Hepatocyte (in vitro differentiated cells): ENCODE measurements around the gene CXCL16. TPM values are rescaled to one million over a fixed set of nuclear protein-coding genes. Genes with fewer than 3 reads are reported as not detected.
A peak's percentile ranks its signal among the peaks of the same experiment; 100 is the strongest.

Experiments
- DNase-seq: peaks from one replicate; pipeline ENCODE4 v3.0.0-alpha.2; 2016; ENCODE audit warnings: low spot score
- H2AFZ ChIP-seq: fragments of 200-600 bp; sonication (generic); 2 replicates; pipeline ENCODE4 v1.6.0; 2016; ENCODE audit warnings: antibody characterized with exemption, mild to moderate bottlenecking
- H3K27ac ChIP-seq: fragments of 200-600 bp; sonication (generic); 2 replicates; pipeline ENCODE4 v1.5.1; 2016; ENCODE audit warnings: mild to moderate bottlenecking
- H3K27me3 ChIP-seq: fragments of 200-600 bp; sonication (generic); 2 replicates; pipeline ENCODE4 v1.6.1; 2016
- H3K36me3 ChIP-seq: fragments of 200-600 bp; sonication (generic); replicated peaks from 2 replicates; pipeline ENCODE4 v1.5.1; 2016; ENCODE audit warnings: low read depth; ENCODE audit not compliant: insufficient read depth
- H3K4me1 ChIP-seq: fragments of 200-600 bp; sonication (generic); 2 replicates; pipeline ENCODE4 v1.5.1; 2016; ENCODE audit warnings: mild to moderate bottlenecking, moderate library complexity; ENCODE audit not compliant: insufficient read depth
- H3K4me2 ChIP-seq: fragments of 200-600 bp; sonication (generic); 2 replicates; pipeline ENCODE4 v1.6.0; 2016
- H3K4me3 ChIP-seq: fragments of 200-600 bp; sonication (generic); 2 replicates; pipeline ENCODE4 v1.5.1; 2016; ENCODE audit warnings: mild to moderate bottlenecking
- H3K79me2 ChIP-seq: fragments of 200-600 bp; sonication (generic); 2 replicates; pipeline ENCODE4 v1.6.0; 2017; ENCODE audit warnings: mild to moderate bottlenecking
- H3K9me2 ChIP-seq: fragments of 200-600 bp; sonication (generic); replicated peaks from 2 replicates; pipeline ENCODE4 v1.6.0; 2017; ENCODE audit warnings: mild to moderate bottlenecking; ENCODE audit not compliant: insufficient read depth
- H3K9me3 ChIP-seq: fragments of 200-600 bp; sonication (generic); 2 replicates; pipeline ENCODE4 v1.5.1; 2016; ENCODE audit warnings: low read depth, mild to moderate bottlenecking
- H4K20me1 ChIP-seq: fragments of 200-600 bp; sonication (generic); 2 replicates; pipeline ENCODE4 v1.6.0; 2016; ENCODE audit warnings: mild to moderate bottlenecking; ENCODE audit not compliant: insufficient read depth, poor library complexity, severe bottlenecking
- EZH2 ChIP-seq: fragments of 200-600 bp; sonication (generic); IDR thresholded peaks from 2 replicates; pipeline ENCODE4 v1.6.1; 2016; ENCODE audit warnings: antibody characterized with exemption, mild to moderate bottlenecking, borderline replicate concordance
- EZH2phosphoT487 ChIP-seq: fragments of 200-600 bp; sonication (generic); IDR thresholded peaks from one replicate; pipeline ENCODE4 v1.6.1; 2018; ENCODE audit warnings: antibody characterized with exemption, mild to moderate bottlenecking, low read depth, moderate library complexity; ENCODE audit not compliant: unreplicated experiment, severe bottlenecking
- WGBS: methylation state at CpG from one replicate; pipeline ENCODE4 v1.1.6; 2016; ENCODE audit warnings: low lambda C conversion rate; ENCODE audit errors: missing lambda C conversion rate; 5-methylcytosine and 5-hydroxymethylcytosine counted together
- polyA plus RNA-seq: library from polyadenylated mRNA; unstranded; fragments of >200 nt; fragmentation: Nextera tagmentation; extraction: Ambion mirVana; gene quantifications from 2 replicates; pipeline ENCODE4 v1.2.1, GENCODE V29; 2016
- total RNA-seq: library from RNA; depleted of rRNA; stranded (reverse); fragments of >200 nt; gene quantifications from 2 replicates; pipeline ENCODE4 v1.2.3, GENCODE V29; 2014
- TF ChIP-seq, protein P1 (sequence below): fragments of 200-600 bp; sonication (generic); IDR thresholded peaks from 2 replicates; pipeline ENCODE4 v1.5.1; 2016; ENCODE audit warnings: antibody characterized with exemption, mild to moderate bottlenecking; ENCODE audit not compliant: poor library complexity

CXCL16 gene
- total and polyA plus RNA-seq, 2 experiments from 2014 or later: 39.9 to 82.5 TPM

DNA sequence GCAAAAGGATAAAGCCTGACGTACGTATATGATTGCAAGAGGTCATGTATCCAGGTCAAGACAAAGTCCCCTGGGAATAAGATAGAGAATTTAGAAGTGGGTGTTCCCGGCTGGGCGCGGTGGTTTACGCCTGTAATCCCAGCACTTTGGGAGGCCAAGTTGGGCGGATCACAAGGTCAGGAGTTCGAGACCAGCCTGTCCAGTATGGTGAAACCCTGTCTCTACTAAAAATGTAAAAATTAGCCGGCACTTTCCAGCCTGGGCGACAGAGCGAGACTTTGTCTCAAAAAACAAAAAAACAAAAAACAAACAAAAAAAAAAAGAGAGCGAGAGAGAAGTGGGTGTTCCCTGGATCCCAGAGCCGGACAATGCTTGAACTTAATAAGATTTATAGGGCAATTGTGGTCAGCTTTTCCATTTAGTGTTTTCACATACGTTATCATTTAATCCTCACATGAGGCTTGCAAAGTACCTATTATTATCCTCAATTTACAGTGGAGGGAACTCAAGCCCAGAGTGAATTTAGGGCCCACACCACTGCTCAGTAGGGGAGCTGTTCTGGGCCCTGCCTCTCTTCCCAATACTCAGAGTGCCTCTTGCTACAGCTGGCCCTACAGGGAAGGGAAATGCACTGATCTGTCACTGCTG is 48.6 kb upstream of the CXCL16 start:
- no peak for DNase-seq
- WGBS: 80% methylated on average over 14 of the region's 14 CpGs
- Histone ChIP-seq H3K4me2 (peak overlapping the region; percentile 92), H3K79me2 (peaks cover 11% of the 10 kb centered on the region), H3K27ac (peak overlapping the region; percentile 99), H3K4me3 (peak overlapping the region; percentile 99), H3K9me3 (no peaks in the 10 kb centered on the region), H3K9me2 (no peaks in the 10 kb centered on the region), H3K36me3 (no peaks in the 10 kb centered on the region), H3K4me1 (peaks cover 21% of the 10 kb centered on the region), H4K20me1 (no peaks in the 10 kb centered on the region), H2AFZ (no peak overlapping the region), H3K27me3 (no peaks in the 10 kb centered on the region)
- TF ChIP-seq EZH2: no peak
- TF ChIP-seq, protein P1, sequence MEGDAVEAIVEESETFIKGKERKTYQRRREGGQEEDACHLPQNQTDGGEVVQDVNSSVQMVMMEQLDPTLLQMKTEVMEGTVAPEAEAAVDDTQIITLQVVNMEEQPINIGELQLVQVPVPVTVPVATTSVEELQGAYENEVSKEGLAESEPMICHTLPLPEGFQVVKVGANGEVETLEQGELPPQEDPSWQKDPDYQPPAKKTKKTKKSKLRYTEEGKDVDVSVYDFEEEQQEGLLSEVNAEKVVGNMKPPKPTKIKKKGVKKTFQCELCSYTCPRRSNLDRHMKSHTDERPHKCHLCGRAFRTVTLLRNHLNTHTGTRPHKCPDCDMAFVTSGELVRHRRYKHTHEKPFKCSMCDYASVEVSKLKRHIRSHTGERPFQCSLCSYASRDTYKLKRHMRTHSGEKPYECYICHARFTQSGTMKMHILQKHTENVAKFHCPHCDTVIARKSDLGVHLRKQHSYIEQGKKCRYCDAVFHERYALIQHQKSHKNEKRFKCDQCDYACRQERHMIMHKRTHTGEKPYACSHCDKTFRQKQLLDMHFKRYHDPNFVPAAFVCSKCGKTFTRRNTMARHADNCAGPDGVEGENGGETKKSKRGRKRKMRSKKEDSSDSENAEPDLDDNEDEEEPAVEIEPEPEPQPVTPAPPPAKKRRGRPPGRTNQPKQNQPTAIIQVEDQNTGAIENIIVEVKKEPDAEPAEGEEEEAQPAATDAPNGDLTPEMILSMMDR: no peak
- TF ChIP-seq EZH2phosphoT487: no peak

DNA sequence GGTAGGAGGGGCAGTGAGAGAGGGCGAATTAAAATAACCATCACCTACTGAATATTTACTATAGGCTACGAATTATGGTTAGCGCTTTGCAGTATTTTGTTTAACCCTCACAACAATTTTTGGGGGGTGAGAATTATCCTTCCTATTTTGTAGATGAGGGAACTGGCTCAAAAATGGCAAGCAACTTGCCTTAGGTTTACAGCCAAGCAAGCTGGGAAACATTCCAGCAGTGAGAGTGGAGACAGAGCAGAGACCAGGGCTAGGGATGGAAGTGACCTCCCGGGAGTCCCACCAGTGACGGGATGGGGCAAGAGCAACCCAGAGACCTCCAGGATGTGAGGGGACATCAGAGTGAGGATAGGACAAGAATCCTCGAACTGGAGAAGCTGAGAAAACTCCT is 46.8 kb upstream of the CXCL16 start:
- 62% methylated on average over 6 of the region's 6 CpGs for WGBS
- Histone ChIP-seq H3K9me3 (no peaks in the 10 kb centered on the region), H3K4me2 (peak overlapping the region; percentile 46), H3K4me1 (peaks cover 21% of the 10 kb centered on the region), H3K27ac (no peak overlapping the region), H3K36me3 (no peaks in the 10 kb centered on the region), H3K79me2 (peaks cover 11% of the 10 kb centered on the region), H3K9me2 (no peaks in the 10 kb centered on the region), H3K27me3 (no peaks in the 10 kb centered on the region), H4K20me1 (no peaks in the 10 kb centered on the region), H3K4me3 (no peak overlapping the region), H2AFZ (no peak overlapping the region)
- no peak for DNase-seq
- no peak for TF ChIP-seq EZH2

DNA sequence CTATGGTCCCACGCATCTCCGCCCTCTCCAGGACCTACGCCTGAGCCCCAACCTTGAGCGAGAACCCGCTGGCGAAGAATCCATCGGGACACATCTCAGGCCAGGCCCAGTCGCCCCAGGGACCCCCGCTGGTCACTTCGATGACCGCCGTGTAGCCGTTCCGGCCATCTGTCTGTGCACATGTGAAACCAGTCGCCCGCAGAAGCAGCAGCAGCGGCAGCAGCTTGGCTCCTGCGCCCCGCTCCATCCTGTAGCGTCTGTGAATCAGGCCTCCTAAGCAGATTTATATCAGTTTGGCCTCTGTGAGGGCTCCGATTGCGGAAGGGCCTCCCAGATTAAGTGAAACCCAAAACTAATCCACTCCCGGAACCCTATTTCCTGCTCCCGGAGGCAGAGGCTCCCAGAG is 46.4 kb upstream of the CXCL16 start, which contains the start of gene VMO1:
VMO1 (minus strand) TSS at position 259 of the 406 bp plus-strand sequence; CDS start at position 247, 12 bp downstream.
- Histone ChIP-seq H3K9me3 (no peaks in the 10 kb centered on the region), H3K4me1 (peaks cover 21% of the 10 kb centered on the region), H3K27ac (no peak within 1 kb of the TSS), H3K79me2 (peaks cover 11% of the 10 kb centered on the region), H4K20me1 (no peaks in the 10 kb centered on the region), H3K4me2 (peak within 1 kb of the TSS; percentile 46), H3K36me3 (no peaks in the 10 kb centered on the region), H3K27me3 (no peaks in the 10 kb centered on the region), H2AFZ (no peak within 1 kb of the TSS), H3K4me3 (no peak within 1 kb of the TSS), H3K9me2 (no peaks in the 10 kb centered on the region)
- WGBS: 58% methylated on average over 24 of the region's 24 CpGs
- TF ChIP-seq EZH2 (no peak), EZH2phosphoT487 (no peak)
- TF ChIP-seq, protein P1: no peak
- no peak for DNase-seq

DNA sequence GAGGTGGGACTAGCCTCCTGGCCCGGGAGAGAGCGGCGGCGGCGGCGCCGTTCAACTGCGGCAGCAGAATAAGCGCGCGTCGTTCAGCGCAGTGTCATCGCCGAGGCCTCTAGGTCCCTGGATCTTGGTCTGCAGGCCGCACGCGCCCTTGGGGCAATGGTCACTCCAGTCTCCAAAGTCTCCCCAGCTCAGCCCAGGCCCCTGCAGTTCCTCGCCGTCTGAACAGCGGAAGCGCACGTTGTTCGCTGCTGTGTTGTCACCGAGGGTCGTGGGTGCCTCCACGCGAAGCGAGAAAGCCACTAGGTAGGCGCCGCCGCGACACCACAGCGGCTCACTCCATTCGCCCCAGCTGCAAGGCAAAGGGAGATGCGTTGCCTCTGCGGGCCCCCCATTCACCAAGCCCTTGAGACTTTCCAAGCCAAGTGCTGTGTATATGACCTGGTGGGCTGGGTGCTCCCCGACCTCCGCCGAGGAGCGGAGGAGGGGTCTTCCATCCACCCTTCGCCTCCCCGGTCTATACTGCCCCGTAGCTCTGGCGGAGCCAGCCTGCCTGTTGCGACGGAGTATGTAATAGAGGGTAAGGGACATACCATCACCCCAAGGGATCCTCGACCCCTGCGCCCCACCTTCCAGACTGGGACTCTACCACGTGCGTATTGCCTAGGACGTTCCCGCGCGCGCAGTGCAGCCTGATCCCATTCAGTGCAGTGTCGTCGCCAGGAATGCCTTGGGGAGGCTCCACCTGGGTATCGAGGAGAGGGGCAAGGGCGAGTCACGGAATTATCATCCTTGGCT is 45.8 kb upstream of the CXCL16 start:
- WGBS: 96% methylated on average over 59 of the region's 61 CpGs
- TF ChIP-seq EZH2phosphoT487 (no peak), EZH2 (no peak)
- TF ChIP-seq, protein P1: no peak
- H3K9me3 ChIP-seq: no peaks in the 10 kb centered on the region
- peaks cover 18% of the 10 kb centered on the region for H3K4me1 ChIP-seq
- peak overlapping the region; percentile 25 for H3K4me2 ChIP-seq
- H3K9me2 ChIP-seq: no peaks in the 10 kb centered on the region
- no peak overlapping the region for H2AFZ ChIP-seq
- no peaks in the 10 kb centered on the region for H3K36me3 ChIP-seq
- DNase-seq: no peak
- no peak overlapping the region for H3K4me3 ChIP-seq
- H3K79me2 ChIP-seq: peaks cover 11% of the 10 kb centered on the region
- no peaks in the 10 kb centered on the region for H4K20me1 ChIP-seq
- H3K27ac ChIP-seq: no peak overlapping the region
- H3K27me3 ChIP-seq: no peaks in the 10 kb centered on the region
